GM19043 (cell line): ENCODE results near the gene SMOC2.
"Not testable (repeated sequence)": the region's sequence is repeated elsewhere in the genome, so short reads cannot be mapped to it uniquely, and the experiment has no call there.

Experiments
- ATAC-seq: cut with Tn5 transposase; IDR thresholded peaks from one replicate; pipeline ENCODE4 v1.9.1; 2021; ENCODE audit warnings: low read depth; ENCODE audit not compliant: unreplicated experiment

The SMOC2 gene

DNA sequence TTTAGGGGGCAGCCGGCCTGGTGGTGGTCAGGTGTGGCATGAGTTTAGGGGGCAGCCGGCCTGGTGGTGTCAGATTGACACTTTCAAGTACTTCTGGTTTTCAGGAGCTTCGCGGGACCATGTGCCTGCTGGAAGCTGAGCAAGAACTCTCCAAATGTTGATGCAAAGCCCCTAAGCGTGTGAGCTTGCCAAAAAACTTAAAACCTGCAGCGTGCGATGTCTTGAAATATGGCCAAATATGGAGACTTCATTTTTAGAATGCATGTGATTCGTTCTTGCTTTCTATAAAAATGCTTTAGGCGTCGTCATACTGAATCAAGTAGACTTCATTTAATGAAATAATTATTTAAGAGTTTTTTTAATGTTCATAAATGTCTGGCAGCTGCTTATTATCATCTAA, 149.4 kb downstream of the SMOC2 start:
- ATAC-seq, result no peak

DNA sequence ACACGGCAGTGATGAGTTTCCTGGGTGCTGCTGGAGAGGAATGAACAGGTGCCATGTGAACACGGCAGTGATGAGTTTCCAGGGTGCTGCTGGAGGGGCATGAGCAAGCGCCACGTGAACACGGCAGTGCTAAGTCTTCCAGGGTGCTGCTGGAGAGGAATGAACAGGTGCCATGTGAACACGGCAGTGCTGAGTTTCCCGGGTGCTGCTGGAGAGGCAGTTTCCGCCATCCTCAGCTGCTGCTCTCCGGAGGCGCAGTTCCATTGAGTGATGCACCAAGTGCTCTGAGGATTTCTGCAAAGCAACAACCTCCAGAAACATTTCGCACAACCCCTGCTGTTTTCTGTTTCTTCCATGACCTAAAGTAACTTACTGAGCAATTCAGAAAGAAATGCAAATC, 155.4 kb downstream of the SMOC2 start:
- no peak for ATAC-seq

DNA sequence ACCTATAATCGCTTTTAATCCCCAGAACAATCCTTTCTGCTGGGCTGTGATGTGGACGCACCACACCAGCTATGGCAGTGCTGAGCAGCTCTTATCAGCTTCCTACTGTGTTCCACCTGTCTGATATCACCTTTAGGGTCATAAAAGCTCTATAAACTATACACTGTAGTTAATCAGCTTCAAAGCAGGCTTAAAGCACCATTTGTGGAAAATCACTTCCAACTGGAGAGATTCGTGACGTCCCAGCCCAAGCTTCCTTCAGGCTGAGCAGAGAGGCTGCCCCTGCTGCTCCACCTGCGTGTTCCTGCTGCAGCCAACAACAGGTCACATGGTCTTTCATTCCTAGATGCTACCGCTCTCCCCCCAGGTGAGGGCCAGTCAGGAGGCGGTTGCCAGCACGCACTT, 156.5 kb downstream of the SMOC2 start:
- ATAC-seq, result no peak

DNA sequence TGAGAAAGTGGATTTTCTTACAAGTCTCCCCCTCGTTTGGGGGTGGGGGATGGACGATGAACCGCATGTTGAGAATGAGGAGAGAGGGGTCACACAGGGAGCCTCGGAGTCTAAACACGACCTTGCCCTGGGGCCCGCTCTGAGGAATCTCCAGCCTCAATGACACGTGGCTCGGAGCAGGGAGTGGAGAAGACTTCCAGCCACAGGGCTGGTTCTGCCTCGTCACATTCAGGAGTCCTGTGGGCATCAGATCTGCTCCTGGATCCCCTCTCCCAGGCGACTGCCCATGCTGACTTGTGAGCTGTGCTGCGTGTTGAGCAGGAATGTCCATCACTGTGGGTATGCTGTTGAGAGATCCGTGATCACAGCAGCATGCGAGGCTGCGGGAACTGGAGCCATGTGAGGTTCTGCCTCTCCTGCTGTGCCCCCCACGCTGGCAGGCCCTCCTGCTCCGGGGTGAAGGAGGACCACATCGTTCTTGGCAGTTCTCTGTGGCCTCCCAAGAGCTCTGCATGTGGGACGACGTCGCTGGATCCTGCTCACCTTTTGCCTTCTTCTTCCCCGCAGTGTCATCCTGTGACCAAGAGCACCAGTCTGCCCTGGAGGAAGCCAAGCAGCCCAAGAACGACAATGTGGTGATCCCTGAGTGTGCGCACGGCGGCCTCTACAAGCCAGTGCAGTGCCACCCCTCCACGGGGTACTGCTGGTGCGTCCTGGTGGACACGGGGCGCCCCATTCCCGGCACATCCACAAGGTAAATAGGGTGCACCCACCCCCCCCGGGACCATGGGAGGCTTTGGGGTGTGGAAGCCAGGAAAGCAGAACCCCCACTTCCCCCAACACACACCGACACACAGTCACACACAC, 157.5 kb downstream of the SMOC2 start:
- ATAC-seq, result no peak

- ATAC-seq, result no peak
Measured at GRCh38 chr6:168599118-168599494, 158.1 kb downstream of the SMOC2 start.

GRCh38 chr6:168599769-168600330, 158.9 kb downstream of the SMOC2 start:
- no peak for ATAC-seq

DNA sequence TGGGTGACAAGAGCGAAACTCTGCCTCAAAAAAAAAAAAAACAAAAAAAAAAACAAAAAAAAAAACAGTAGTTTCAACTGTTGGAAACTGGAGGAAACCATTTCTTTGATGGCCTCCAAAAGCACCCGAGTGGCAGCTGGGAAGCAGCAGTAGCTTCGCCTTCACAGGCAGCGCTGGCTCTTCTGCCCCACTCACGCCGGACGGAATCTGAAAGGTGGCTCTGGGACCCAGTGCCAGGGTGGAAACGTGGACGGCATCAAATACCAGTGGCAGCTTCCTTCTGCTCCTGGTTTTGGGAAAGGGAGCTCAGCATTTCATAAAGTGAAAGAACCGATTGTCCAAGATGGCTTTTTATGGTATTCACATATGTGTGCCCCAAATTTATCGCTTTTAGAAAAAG, 159.4 kb downstream of the SMOC2 start:
- ATAC-seq, result no peak

DNA sequence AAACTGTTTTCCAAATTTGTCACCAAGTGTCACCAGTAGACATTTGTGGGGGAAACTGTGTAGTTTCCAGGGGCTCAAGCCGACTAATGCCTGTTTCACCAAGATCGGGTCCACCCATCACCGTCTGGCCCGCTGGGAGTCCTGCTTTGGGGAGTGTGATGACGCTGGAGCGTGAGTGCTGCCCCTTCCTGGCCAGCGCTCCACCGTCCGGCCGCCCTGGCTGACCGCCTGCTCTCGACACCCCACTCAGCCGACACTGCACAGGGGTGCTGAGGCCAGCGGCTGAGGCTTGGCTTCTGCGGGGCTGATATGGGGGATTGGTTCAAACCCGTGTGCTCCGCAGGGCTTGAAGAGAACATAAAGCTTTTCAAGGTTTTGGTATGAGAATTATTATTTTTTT, 160.1 kb downstream of the SMOC2 start:
- no peak for ATAC-seq

GRCh38 chr6:168601546-168601945, 160.6 kb downstream of the SMOC2 start:
- no peak for ATAC-seq

DNA sequence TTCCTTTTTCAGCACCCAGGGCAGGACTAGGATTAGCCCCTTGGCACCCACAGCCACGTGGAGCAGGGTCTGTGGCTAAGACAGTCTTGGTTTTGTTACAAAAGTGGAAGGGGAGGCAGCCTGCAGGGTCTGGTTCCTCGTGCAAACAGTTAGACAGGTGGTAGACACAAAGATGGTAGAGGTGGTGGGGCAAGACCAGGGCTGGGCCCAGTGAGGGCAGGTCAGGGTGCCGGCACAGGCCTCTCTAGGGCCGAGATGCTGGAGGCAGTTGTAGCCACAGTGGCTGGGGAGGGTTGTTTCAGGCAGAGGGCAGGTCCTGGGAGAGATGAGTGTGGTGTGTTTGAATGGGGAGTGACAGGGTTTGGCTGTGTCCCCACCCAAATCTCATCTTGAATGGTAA, 161.6 kb downstream of the SMOC2 start:
- ATAC-seq, result no peak

DNA sequence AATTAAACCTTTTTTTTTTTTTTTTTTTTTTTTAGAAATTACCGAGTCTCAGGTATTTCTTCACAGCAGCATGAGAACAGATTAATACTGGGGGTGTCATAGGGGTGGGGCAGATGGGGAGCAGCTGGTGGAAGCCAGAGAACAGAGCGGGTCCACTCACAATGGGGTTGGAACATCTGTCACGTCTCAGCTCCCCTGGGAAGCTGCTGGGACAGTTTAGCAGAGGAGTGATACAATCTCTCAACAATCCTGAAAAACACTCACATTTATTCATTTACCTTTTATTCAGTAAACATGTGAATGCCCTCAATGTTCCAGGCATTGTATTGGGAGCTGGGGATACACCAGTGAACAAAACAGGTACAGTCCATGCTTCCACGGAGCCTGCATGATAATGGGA, 162.2 kb downstream of the SMOC2 start:
- no peak for ATAC-seq

- ATAC-seq, result no peak
Measured at GRCh38 chr6:168605964-168606363, 165.0 kb downstream of the SMOC2 start.

- ATAC-seq, result no peak
Measured at GRCh38 chr6:168606722-168607121, 165.7 kb downstream of the SMOC2 start.

DNA sequence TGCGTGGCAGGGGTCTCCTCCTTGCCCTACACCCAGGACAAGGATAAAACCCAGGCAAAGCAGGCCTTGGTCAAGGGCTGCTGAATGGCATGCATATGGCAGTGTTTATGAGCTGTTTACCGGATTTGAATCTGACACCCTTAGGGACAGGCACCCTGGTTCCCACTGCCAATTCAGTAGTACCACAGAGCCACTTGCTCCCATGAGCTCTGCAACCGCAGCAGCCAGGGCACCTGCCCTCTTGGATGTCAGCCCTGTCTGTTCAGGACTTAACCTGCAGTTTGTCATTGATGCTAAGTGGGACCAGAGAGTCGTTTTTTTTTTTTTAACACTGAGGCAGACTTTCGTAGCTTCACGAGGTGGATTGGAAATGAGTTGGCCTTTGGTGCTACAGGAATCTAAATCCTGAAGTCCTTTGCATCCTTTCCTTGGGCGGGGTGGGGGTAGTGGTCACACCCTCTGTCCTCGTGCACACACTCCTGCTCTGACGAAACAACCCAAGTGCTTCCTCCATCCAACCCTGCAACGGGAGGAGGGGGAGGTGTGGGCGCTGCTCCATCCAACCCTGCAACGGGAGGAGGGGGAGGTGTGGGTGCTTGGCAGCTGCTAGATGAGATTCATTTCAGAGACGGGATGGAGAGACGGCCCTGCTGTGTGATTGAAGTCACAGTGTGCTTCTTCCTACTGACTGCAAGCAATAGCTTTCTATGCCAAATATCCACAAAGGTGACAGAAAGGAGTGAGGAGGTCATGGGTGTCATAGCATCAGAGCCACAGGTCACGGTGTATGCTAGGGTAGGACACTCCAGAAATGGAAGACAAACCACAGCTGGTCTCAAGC, 166.5 kb downstream of the SMOC2 start:
- ATAC-seq, result no peak

- ATAC-seq, result no peak
Measured at GRCh38 chr6:168608113-168608400, 167.1 kb downstream of the SMOC2 start.

- ATAC-seq, result no peak
Measured at GRCh38 chr6:168609026-168609685, 168.2 kb downstream of the SMOC2 start.

GRCh38 chr6:168609914-168610490, 169.0 kb downstream of the SMOC2 start:
- ATAC-seq, result no peak

GRCh38 chr6:168610966-168611365, 170.0 kb downstream of the SMOC2 start:
- not testable (repeated sequence) for ATAC-seq

GRCh38 chr6:168611691-168612090, 170.7 kb downstream of the SMOC2 start:
- ATAC-seq, result no peak

- no peak for ATAC-seq
Measured at GRCh38 chr6:168612586-168612985, 171.6 kb downstream of the SMOC2 start.

GRCh38 chr6:168615837-168616236, 174.9 kb downstream of the SMOC2 start:
- ATAC-seq, result no peak
